Activated B cell treated with CpG ODN at 0.5 μM for 24 hours (primary cell): Measurements from ENCODE around the gene TM4SF18. TPM values are rescaled to one million over a fixed set of nuclear protein-coding genes. Genes with fewer than 3 reads are reported as not detected.

Experiments used
- ATAC-seq: fragments of 200-7000 bp; cut with Tn5 transposase; one replicate; pipeline ENCODE4 v1.10.0; 2021; ENCODE audit warnings: low read depth, mild to moderate bottlenecking, moderate library complexity
- CTCF ChIA-PET: fragments of 350-600 bp; sonication (Branson Sonifier 250); formaldehyde crosslinking; loops from one replicate; lab custom pipeline; 2021; ENCODE audit warnings: antibody characterized with exemption; lab: Charles Lee
- POLR2A ChIA-PET: fragments of 350-600 bp; sonication (Branson Sonifier 250); formaldehyde crosslinking; loops from one replicate; lab custom pipeline; 2021; ENCODE audit warnings: antibody characterized with exemption; lab: Charles Lee
- DNase-seq: peaks from one replicate; pipeline ENCODE4 v3.0.0; 2022
- H3K27ac Mint-ChIP-seq: one replicate; pipeline ENCODE4 v1.8.0; 2020; ENCODE audit warnings: mixed read lengths
- H3K27me3 Mint-ChIP-seq: one replicate; pipeline ENCODE4 v1.8.0; 2021; ENCODE audit warnings: mixed read lengths
- H3K36me3 Mint-ChIP-seq: one replicate; pipeline ENCODE4 v1.8.0; 2021; ENCODE audit warnings: low read depth, mixed read lengths
- H3K4me1 Mint-ChIP-seq: one replicate; pipeline ENCODE4 v1.8.0; 2021; ENCODE audit warnings: mixed read lengths
- H3K4me3 Mint-ChIP-seq: one replicate; pipeline ENCODE4 v1.8.0; 2020; ENCODE audit warnings: mild to moderate bottlenecking, mixed read lengths
- H3K9me3 Mint-ChIP-seq: one replicate; pipeline ENCODE4 v1.8.0; 2020; ENCODE audit warnings: mixed read lengths
- intact Hi-C: fragments of 100-400 bp; cut with micrococcal nuclease; formaldehyde crosslinking; loops from one replicate; pipeline ENCODE4 v1.15.1; 2024
- total RNA-seq: library from RNA; stranded (reverse); gene quantifications from 2 replicates; pipeline ENCODE4 v1.2.3, GENCODE V29; 2022
- TF ChIP-seq, protein P1 (sequence below): fragments of 200-600 bp; IDR thresholded peaks from one replicate; pipeline ENCODE4 v1.8.0; 2022; ENCODE audit warnings: antibody characterized with exemption, mild to moderate bottlenecking

The TM4SF18 gene
- total RNA-seq, 1 donor from 2014 or later: not detected

DNA sequence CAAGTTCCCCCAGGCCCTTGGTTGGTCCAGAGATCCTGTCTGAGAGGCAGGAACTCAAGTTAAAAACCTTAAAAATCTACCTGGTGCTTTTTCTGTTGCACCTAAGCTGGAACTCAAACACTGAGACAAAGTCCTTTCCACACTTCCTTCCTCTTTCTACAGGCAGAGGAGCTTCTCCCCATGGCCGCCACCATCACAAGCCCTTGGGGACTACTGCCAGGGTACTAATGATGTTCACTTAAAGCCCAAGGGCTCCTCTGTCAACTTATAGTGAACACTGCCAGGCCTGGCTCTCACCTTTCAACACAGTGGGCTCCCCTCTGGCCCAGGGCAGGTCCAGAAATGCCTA lies 26.0 kb downstream of the TM4SF18 start:
- Mint-ChIP-seq H3K9me3 (no peaks in the 10 kb centered on the region), H3K36me3 (no peaks in the 10 kb centered on the region), H3K4me3 (no peak overlapping the region), H3K27ac (no peak overlapping the region), H3K4me1 (no peaks in the 10 kb centered on the region), H3K27me3 (peaks cover 18% of the 10 kb centered on the region)
- TF ChIP-seq, protein P1, sequence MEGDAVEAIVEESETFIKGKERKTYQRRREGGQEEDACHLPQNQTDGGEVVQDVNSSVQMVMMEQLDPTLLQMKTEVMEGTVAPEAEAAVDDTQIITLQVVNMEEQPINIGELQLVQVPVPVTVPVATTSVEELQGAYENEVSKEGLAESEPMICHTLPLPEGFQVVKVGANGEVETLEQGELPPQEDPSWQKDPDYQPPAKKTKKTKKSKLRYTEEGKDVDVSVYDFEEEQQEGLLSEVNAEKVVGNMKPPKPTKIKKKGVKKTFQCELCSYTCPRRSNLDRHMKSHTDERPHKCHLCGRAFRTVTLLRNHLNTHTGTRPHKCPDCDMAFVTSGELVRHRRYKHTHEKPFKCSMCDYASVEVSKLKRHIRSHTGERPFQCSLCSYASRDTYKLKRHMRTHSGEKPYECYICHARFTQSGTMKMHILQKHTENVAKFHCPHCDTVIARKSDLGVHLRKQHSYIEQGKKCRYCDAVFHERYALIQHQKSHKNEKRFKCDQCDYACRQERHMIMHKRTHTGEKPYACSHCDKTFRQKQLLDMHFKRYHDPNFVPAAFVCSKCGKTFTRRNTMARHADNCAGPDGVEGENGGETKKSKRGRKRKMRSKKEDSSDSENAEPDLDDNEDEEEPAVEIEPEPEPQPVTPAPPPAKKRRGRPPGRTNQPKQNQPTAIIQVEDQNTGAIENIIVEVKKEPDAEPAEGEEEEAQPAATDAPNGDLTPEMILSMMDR: no peak
- CTCF ChIA-PET: no interaction called here
- intact Hi-C loops: no loop called here
- POLR2A ChIA-PET: no interaction called here
- DNase-seq (no peak), ATAC-seq (no peak)

DNA sequence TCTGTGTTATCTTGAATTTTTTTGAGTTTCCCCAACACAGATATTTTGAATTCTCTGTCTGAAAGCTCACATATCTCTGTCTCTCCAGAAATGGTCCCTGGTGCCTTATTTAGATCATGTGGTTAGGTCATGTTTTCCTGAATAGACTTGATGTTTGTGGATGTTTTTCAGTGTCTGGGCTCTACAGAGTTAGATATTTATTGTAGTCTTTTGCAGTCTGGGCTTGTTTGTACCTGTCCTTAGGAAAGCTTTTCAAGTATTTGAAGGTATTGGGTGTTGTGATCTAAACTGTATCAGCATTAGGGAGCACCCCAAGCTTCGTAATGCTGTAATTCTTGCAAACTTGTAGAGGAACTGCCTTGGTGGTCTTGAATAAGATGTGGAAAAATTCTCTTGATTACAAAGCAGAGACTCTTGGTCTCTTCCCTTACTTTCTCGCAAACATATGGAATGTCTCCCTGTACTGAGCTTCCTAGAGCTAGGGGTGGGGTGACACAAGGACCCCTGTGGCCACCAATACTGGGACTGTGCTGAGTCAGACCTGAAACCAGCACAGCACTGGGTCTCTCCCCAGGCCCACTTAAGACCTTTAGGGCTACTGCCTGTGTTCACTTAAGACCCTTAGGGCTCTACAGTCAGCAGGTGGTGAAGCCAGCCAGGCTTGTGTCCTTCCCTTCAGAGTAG lies 26.5 kb downstream of the TM4SF18 start:
- ChIA-PET CTCF (no interaction called here), POLR2A (no interaction called here)
- TF ChIP-seq, protein P1: no peak
- intact Hi-C loops: no loop called here
- DNase-seq (no peak), ATAC-seq (no peak)
- Mint-ChIP-seq H3K4me3 (no peak overlapping the region), H3K9me3 (no peaks in the 10 kb centered on the region), H3K27ac (no peak overlapping the region), H3K27me3 (peaks cover 18% of the 10 kb centered on the region), H3K36me3 (no peaks in the 10 kb centered on the region), H3K4me1 (no peaks in the 10 kb centered on the region)

DNA sequence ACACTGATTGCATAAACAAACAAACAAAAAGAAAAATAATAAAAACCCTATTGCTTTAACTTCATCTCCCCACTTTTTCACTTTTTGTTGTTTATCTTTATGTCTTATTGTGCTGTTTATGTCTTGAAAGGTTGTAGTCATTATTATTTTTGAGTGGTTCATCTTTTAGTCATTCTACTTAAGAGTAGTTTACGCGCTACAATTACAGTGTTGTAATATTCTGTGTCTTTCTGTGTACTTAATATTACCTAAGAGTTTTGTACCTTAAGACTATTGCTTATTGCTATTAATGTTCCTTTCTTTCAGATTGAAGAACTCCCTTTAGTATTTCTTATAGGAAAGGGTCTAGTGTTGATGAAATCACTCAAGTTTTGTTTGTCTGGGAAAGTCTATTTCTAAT lies 28.1 kb downstream of the TM4SF18 start:
- DNase-seq (no peak), ATAC-seq (no peak)
- TF ChIP-seq, protein P1: no peak
- POLR2A ChIA-PET: no interaction called here
- intact Hi-C loops: no loop called here
- Mint-ChIP-seq H3K9me3 (no peaks in the 10 kb centered on the region), H3K27ac (no peak overlapping the region), H3K4me3 (no peak overlapping the region), H3K36me3 (no peaks in the 10 kb centered on the region), H3K27me3 (peaks cover 11% of the 10 kb centered on the region), H3K4me1 (no peaks in the 10 kb centered on the region)
- CTCF ChIA-PET: no interaction called here

DNA sequence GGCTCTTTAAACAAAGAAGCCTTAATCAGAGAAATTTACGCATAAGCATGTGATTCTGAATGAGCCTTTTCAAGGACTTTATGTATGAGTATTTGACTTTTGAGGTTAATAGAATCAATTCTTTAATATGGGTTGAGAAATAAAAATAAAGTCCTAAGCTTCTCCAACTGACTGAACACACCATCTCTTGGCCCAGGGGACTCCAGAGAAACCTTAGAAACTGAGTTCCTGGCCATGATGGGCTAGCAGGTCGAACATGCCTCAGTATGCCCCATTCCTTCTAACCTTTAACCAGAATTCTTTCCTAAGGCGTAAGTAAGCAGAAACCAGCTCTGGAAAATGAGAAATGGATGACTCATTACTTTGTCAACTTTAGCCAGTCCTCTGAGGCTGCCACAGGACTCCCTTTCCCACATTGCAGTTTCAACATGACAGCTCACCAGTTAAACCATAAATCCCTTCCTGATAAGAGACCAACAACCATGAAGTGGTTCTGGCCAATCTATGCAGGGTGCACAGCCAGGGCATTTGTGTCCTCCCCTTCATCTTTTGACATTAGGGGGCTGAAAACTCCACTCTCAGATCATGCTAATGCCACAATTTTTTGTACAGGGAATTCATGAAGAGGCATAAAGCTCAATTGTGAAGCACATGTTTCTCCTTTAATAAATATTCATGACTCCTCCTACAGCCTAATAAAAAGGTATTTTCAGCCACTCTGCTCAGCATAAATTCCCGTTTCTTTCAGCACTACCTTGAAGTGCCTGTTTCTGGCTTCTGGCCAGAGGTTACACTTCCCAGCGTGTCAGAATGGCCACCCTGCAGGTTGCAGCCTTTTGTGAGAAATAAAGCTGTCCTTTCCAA lies 33.3 kb downstream of the TM4SF18 start:
- H3K27ac Mint-ChIP-seq: no peak overlapping the region
- intact Hi-C loops: no loop called here
- ATAC-seq (no peak), DNase-seq (no peak)
- H3K4me1 Mint-ChIP-seq: no peaks in the 10 kb centered on the region
- POLR2A ChIA-PET: no interaction called here
- no peaks in the 10 kb centered on the region for H3K36me3 Mint-ChIP-seq
- TF ChIP-seq, protein P1: no peak
- H3K4me3 Mint-ChIP-seq: no peak overlapping the region
- CTCF ChIA-PET: no interaction called here
- H3K9me3 Mint-ChIP-seq: no peaks in the 10 kb centered on the region
- H3K27me3 Mint-ChIP-seq: no peaks in the 10 kb centered on the region

DNA sequence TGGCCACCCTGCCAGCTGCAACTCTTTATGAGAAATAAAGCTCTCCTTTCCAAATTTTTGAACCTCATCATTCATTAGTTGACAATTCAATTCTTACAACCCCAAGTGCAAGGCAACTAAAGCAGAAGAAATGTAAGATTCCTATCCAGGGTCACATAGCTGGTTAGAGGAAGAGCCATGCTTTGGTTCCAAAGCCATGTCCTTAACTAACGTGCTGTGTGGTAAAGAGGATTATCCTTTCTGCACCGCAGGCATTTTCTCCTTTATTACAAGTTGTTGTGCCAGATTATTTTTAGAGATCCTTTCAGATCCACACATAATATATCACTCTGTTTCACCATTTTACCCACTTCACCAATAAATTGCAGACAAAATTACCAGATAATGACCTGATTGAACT lies 36.5 kb downstream of the TM4SF18 start:
- POLR2A ChIA-PET: no interaction called here
- H3K27ac Mint-ChIP-seq: no peak overlapping the region
- no peaks in the 10 kb centered on the region for H3K9me3 Mint-ChIP-seq
- CTCF ChIA-PET: no interaction called here
- H3K36me3 Mint-ChIP-seq: no peaks in the 10 kb centered on the region
- H3K27me3 Mint-ChIP-seq: no peaks in the 10 kb centered on the region
- ATAC-seq (no peak), DNase-seq (no peak)
- no peak overlapping the region for H3K4me3 Mint-ChIP-seq
- intact Hi-C loops: no loop called here
- TF ChIP-seq, protein P1: no peak
- H3K4me1 Mint-ChIP-seq: no peaks in the 10 kb centered on the region
